ENCODE measurements around the gene DCBLD1.
A peak's percentile ranks its signal among the peaks of the same experiment; 100 is the strongest.
"Not testable (repeated sequence)": the region's sequence is repeated elsewhere in the genome, so short reads cannot be mapped to it uniquely, and the experiment has no call there.

DCBLD1 gene

GRCh38 chr6:117482240-117483003 is at the start of gene DCBLD1:
Gene DCBLD1, plus strand, starts transcription at chr6:117482674. Its CDS starts 108 bp downstream, at chr6:117482782.
- peak; percentile 49 for DNase-seq

- DNase-seq: no peak
Measured at GRCh38 chr6:117440706-117441525, 41.6 kb upstream of the DCBLD1 start.

- DNase-seq: no peak
Measured at GRCh38 chr6:117441824-117442264, 40.6 kb upstream of the DCBLD1 start.

- DNase-seq: not testable (repeated sequence)
Measured at GRCh38 chr6:117442313-117442712, 40.2 kb upstream of the DCBLD1 start.

GRCh38 chr6:117444600-117444999 is 37.9 kb upstream of the DCBLD1 start:
- no peak for DNase-seq

- DNase-seq: no peak
Measured at GRCh38 chr6:117446861-117447260, 35.6 kb upstream of the DCBLD1 start.

GRCh38 chr6:117448011-117448410 is 34.5 kb upstream of the DCBLD1 start:
- no peak for DNase-seq

GRCh38 chr6:117448732-117449485 is 33.6 kb upstream of the DCBLD1 start:
- DNase-seq: no peak

- DNase-seq: peak; percentile 30
Measured at GRCh38 chr6:117449549-117450439, 32.7 kb upstream of the DCBLD1 start.

GRCh38 chr6:117451671-117452070 is 30.8 kb upstream of the DCBLD1 start:
- DNase-seq: no peak

GRCh38 chr6:117456250-117456649 is 26.2 kb upstream of the DCBLD1 start:
- DNase-seq: no peak

- DNase-seq: no peak
Measured at GRCh38 chr6:117456998-117457397, 25.5 kb upstream of the DCBLD1 start.

- no peak for DNase-seq
Measured at GRCh38 chr6:117459204-117459944, 23.1 kb upstream of the DCBLD1 start.

- DNase-seq: peak; percentile 24
Measured at GRCh38 chr6:117463762-117464665, 18.5 kb upstream of the DCBLD1 start.

- no peak for DNase-seq
Measured at GRCh38 chr6:117464700-117465099, 17.8 kb upstream of the DCBLD1 start.

GRCh38 chr6:117465691-117466090 is 16.8 kb upstream of the DCBLD1 start:
- no peak for DNase-seq

GRCh38 chr6:117467876-117468275 is 14.6 kb upstream of the DCBLD1 start:
- no peak for DNase-seq

GRCh38 chr6:117468527-117468926 is 13.9 kb upstream of the DCBLD1 start:
- DNase-seq: not testable (repeated sequence)

- no peak for DNase-seq
Measured at GRCh38 chr6:117469356-117469755, 13.1 kb upstream of the DCBLD1 start.

- DNase-seq: no peak
Measured at GRCh38 chr6:117469791-117470190, 12.7 kb upstream of the DCBLD1 start.
